Cardiac fibroblast (primary cell): ENCODE measurements around the gene RAB3A.

Experiments used
- DNase-seq, 2 donors: peaks; one replicate each; pipeline versions ENCODE4 v3.0.0 to v3.0.0-alpha.2; 2010; ENCODE audit warnings: low read depth in 2 of 2
- H3K4me3 ChIP-seq, 2 donors: replicated peaks in 1 of 2; 1 replicate in 1 of 2; 2 replicates in 1 of 2; pipeline ENCODE4 v1.5.1; 2011; ENCODE audit warnings: low read depth in 2 of 2, low read length in 2 of 2, mild to moderate bottlenecking in 2 of 2, moderate library complexity in 1 of 2
- CTCF ChIP-seq: IDR thresholded peaks from one replicate; pipeline ENCODE4 v1.5.1; 2011; ENCODE audit warnings: low read depth, mild to moderate bottlenecking, low read length, inconsistent platforms

RAB3A gene

GRCh38 chr19:18156841-18157464, 46.9 kb downstream of the RAB3A start:
- no peak overlapping the region for H3K4me3 ChIP-seq
- TF ChIP-seq CTCF = no peak
- peak; percentile 88 to 95 for DNase-seq

GRCh38 chr19:18156268-18156667, 47.6 kb downstream of the RAB3A start:
- DNase-seq = no peak
- no peak overlapping the region for H3K4me3 ChIP-seq
- TF ChIP-seq CTCF = no peak

GRCh38 chr19:18155095-18156087, 48.5 kb downstream of the RAB3A start:
- no peak for DNase-seq
- H3K4me3 ChIP-seq = no peak overlapping the region
- TF ChIP-seq CTCF = no peak

- H3K4me3 ChIP-seq = peak overlapping the region; percentile 89 to 96
- no peak for DNase-seq
- TF ChIP-seq CTCF = no peak
These were observed 50.2 kb downstream of the RAB3A start for GRCh38 chr19:18153556-18154134.

- H3K4me3 ChIP-seq = peak within 1 kb of the TSS; percentile 89 to 96
- TF ChIP-seq CTCF = no peak
- peak; percentile 99 for DNase-seq
These were observed 50.9 kb downstream of the RAB3A start, which contains the start of gene PIK3R2 for GRCh38 chr19:18152817-18153555. Gene PIK3R2 (plus strand): TSS chr19:18153163. CDS start chr19:18155880, 2,717 bp downstream.

- H3K4me3 ChIP-seq = peak overlapping the region; percentile 52 to 61
- peak; percentile 71 for TF ChIP-seq CTCF
- peak; percentile 98 to 99 for DNase-seq
These were observed 51.4 kb downstream of the RAB3A start for GRCh38 chr19:18152442-18152816.
